ENCODE measurements around the gene SERPINB1. TPM values are rescaled to one million over a fixed set of nuclear protein-coding genes. Genes with fewer than 3 reads are reported as not detected.
A peak's percentile ranks its signal among the peaks of the same experiment; 100 is the strongest.

SERPINB1 gene
- total RNA-seq, 1 experiment from 2014 or later = 133 TPM

DNA sequence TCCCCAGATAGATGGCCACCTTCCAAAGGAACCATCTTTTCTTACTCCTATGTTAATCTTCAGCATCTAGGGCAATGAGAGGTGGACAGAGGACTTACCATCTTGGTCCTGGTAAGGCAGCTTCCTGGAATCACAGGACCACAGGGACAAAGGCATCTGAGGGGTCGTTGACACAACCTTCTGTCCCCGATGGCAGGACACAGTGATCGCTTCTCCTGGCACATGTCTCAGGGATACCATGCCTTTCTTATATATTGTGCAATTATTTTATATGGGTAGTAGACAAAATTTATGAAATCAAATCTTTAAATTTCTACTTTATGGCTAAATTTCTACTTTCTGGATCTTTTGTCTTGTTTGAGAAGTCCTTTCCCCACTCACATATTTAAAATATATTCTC lies 20.1 kb downstream of the SERPINB1 start:
- CTCF ChIA-PET = no interaction called here

GRCh38 chr6:2820415-2820814 lies 21.2 kb downstream of the SERPINB1 start:
- ATAC-seq (no peak), DNase-seq (peak; percentile 60)
- intact Hi-C loops (cut with micrococcal nuclease) = no loop called here
- no peaks in the 10 kb centered on the region for H4K20me1 ChIP-seq (ENCODE audit: low read length)
- H3K27me3 ChIP-seq (ENCODE audit: low read length) = no peaks in the 10 kb centered on the region
- H3F3A ChIP-seq (ENCODE audit: low read length, unreplicated experiment) = peaks cover 34% of the 10 kb centered on the region
- H3K4me1 ChIP-seq (ENCODE audit: insufficient read depth, low read length) = peaks cover 72% of the 10 kb centered on the region
- H3K9me2 ChIP-seq (replicated peaks; ENCODE audit: low read length) = no peaks in the 10 kb centered on the region
- H3K4me2 ChIP-seq (ENCODE audit: low read length) = peak overlapping the region; percentile 21
- peaks cover 8% of the 10 kb centered on the region; the same call in 1 of the 2 replicates for H3K36me3 ChIP-seq (ENCODE audit: low read depth, low read length)
- peaks cover 5% of the 10 kb centered on the region; the same call in 1 of the 2 replicates for H3K79me2 ChIP-seq (ENCODE audit: low read length)
- no TSS peak for BruUV-seq (replicated peaks)
- no peak for TF ChIP-seq EZH2 (IDR thresholded peaks at IDR 0.05; ENCODE audit: low read length, unreplicated experiment)
- TF ChIP-seq EZH2phosphoT487 (IDR thresholded peaks at IDR 0.05; ENCODE audit: borderline replicate concordance, low read length) = no peak
- TF ChIP-seq CTCF (conservative IDR thresholded peaks at IDR 0.05; ENCODE audit: low read depth, low read length) = no peak
- H3K27ac ChIP-seq (ENCODE audit: low read length) = peak overlapping the region; percentile 99
- peak overlapping the region; percentile 87 for H3K9ac ChIP-seq (ENCODE audit: low read length)
- H3K9me3 ChIP-seq (ENCODE audit: low read length) = peaks cover 12% of the 10 kb centered on the region
- H2AFZ ChIP-seq (ENCODE audit: low read length) = no peak overlapping the region
- ChIA-PET POLR2A (ENCODE audit: unreplicated experiment) (no interaction called here), CTCF (no interaction called here)
- H3K4me3 ChIP-seq (ENCODE audit: low read length) = no peak overlapping the region

More for the DNA sequence above, 20.1 kb downstream of the SERPINB1 start:
- BruUV-seq (replicated peaks) = no TSS peak
- no peak overlapping the region for H2AFZ ChIP-seq (ENCODE audit: low read length)
- ATAC-seq (no peak), DNase-seq (no peak)
- TF ChIP-seq EZH2phosphoT487 (IDR thresholded peaks at IDR 0.05; ENCODE audit: borderline replicate concordance, low read length) (no peak), CTCF (conservative IDR thresholded peaks at IDR 0.05; ENCODE audit: low read depth, low read length) (no peak), EZH2 (IDR thresholded peaks at IDR 0.05; ENCODE audit: low read length, unreplicated experiment) (no peak)
- H3K27me3 ChIP-seq (ENCODE audit: low read length) = no peaks in the 10 kb centered on the region
- no peaks in the 10 kb centered on the region for H3K36me3 ChIP-seq (ENCODE audit: low read depth, low read length)
- H4K20me1 ChIP-seq (ENCODE audit: low read length) = no peaks in the 10 kb centered on the region
- no peak overlapping the region for H3K4me2 ChIP-seq (ENCODE audit: low read length)
- H3K9ac ChIP-seq (ENCODE audit: low read length) = no peak overlapping the region
- intact Hi-C loops (cut with micrococcal nuclease) = no loop called here
- peak overlapping the region; percentile 99 for H3K27ac ChIP-seq (ENCODE audit: low read length)
- POLR2A ChIA-PET (ENCODE audit: unreplicated experiment) = no interaction called here
- no peaks in the 10 kb centered on the region for H3K9me2 ChIP-seq (replicated peaks; ENCODE audit: low read length)
- H3K9me3 ChIP-seq (ENCODE audit: low read length) = 0 out of 2 replicates have a peak, but pooled peaks cover under 1% of the 10 kb centered on the region
- H3K79me2 ChIP-seq (ENCODE audit: low read length) = peaks cover 5% of the 10 kb centered on the region; the same call in 1 of the 2 replicates
- no peak overlapping the region for H3K4me3 ChIP-seq (ENCODE audit: low read length)
- peaks cover 34% of the 10 kb centered on the region for H3F3A ChIP-seq (ENCODE audit: low read length, unreplicated experiment)
- peaks cover 72% of the 10 kb centered on the region for H3K4me1 ChIP-seq (ENCODE audit: insufficient read depth, low read length)

DNA sequence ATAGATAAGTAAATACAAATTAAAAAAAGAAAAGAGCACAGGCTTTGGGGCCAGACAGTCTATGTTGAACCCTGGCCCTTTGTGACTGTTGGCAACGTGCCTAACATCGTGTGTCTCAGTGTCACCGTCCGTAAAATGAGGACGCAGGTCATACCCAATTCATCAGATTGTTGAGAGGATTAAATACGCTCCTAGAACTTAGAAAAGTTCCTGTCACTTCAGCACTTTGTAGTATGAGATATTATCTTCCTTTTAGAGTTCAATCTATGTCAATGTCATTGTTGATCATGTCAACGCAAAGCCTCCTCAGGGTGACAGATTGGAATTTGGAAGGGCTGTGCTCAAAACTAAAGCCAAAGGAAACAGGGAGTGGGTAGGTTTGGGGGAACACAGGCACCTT lies 21.7 kb downstream of the SERPINB1 start:
- H3K36me3 ChIP-seq (ENCODE audit: low read depth, low read length) = peaks cover 9% of the 10 kb centered on the region; the same call in 1 of the 2 replicates
- peak overlapping the region; percentile 87 for H3K9ac ChIP-seq (ENCODE audit: low read length)
- DNase-seq (no peak), ATAC-seq (no peak)
- H3K4me2 ChIP-seq (ENCODE audit: low read length) = peak overlapping the region; percentile 21
- no peak overlapping the region for H2AFZ ChIP-seq (ENCODE audit: low read length)
- ChIA-PET POLR2A (ENCODE audit: unreplicated experiment) (no interaction called here), CTCF (no interaction called here)
- H3K79me2 ChIP-seq (ENCODE audit: low read length) = peaks cover 5% of the 10 kb centered on the region; the same call in 1 of the 2 replicates
- no peaks in the 10 kb centered on the region for H3K27me3 ChIP-seq (ENCODE audit: low read length)
- BruUV-seq (replicated peaks) = no TSS peak
- peaks cover 15% of the 10 kb centered on the region for H3K9me3 ChIP-seq (ENCODE audit: low read length)
- H3K9me2 ChIP-seq (replicated peaks; ENCODE audit: low read length) = no peaks in the 10 kb centered on the region
- H4K20me1 ChIP-seq (ENCODE audit: low read length) = no peaks in the 10 kb centered on the region
- H3F3A ChIP-seq (ENCODE audit: low read length, unreplicated experiment) = peaks cover 34% of the 10 kb centered on the region
- H3K4me3 ChIP-seq (ENCODE audit: low read length) = no peak overlapping the region
- peak overlapping the region; percentile 99 for H3K27ac ChIP-seq (ENCODE audit: low read length)
- intact Hi-C loops (cut with micrococcal nuclease) = no loop called here
- no peak for TF ChIP-seq CTCF (conservative IDR thresholded peaks at IDR 0.05; ENCODE audit: low read depth, low read length)
- no peak for TF ChIP-seq EZH2 (IDR thresholded peaks at IDR 0.05; ENCODE audit: low read length, unreplicated experiment)
- no peak for TF ChIP-seq EZH2phosphoT487 (IDR thresholded peaks at IDR 0.05; ENCODE audit: borderline replicate concordance, low read length)
- peaks cover 72% of the 10 kb centered on the region for H3K4me1 ChIP-seq (ENCODE audit: insufficient read depth, low read length)

Measured in PC-3 (cell line).